GM19240 (cell line): ENCODE results near the gene ADAMTS15.

Experiments
- DNase-seq: peaks from one replicate; pipeline ENCODE4 v3.0.0; 2011; ENCODE audit warnings: low spot score; ENCODE audit not compliant: insufficient read length

The ADAMTS15 gene

GRCh38 chr11:130513132-130513531 is 64.7 kb downstream of the ADAMTS15 start:
- DNase-seq: no peak

- no peak for DNase-seq
Observed at GRCh38 chr11:130514316-130514715, 65.9 kb downstream of the ADAMTS15 start.

- no peak for DNase-seq
Observed at GRCh38 chr11:130514851-130515250, 66.4 kb downstream of the ADAMTS15 start.

GRCh38 chr11:130515829-130516553 is 67.5 kb downstream of the ADAMTS15 start:
- no peak for DNase-seq

- DNase-seq: no peak
Observed at GRCh38 chr11:130516554-130517505, 68.4 kb downstream of the ADAMTS15 start.

GRCh38 chr11:130518164-130518680 is 69.8 kb downstream of the ADAMTS15 start:
- DNase-seq: no peak

- DNase-seq: no peak
Observed at GRCh38 chr11:130519128-130519932, 70.9 kb downstream of the ADAMTS15 start.

GRCh38 chr11:130520271-130520671 is 71.8 kb downstream of the ADAMTS15 start:
- no peak for DNase-seq

GRCh38 chr11:130522284-130522961 is 74.0 kb downstream of the ADAMTS15 start:
- DNase-seq: no peak

- no peak for DNase-seq
Observed at GRCh38 chr11:130523166-130523565, 74.7 kb downstream of the ADAMTS15 start.

- DNase-seq: no peak
Observed at GRCh38 chr11:130523609-130524008, 75.2 kb downstream of the ADAMTS15 start.

- DNase-seq: no peak
Observed at GRCh38 chr11:130524132-130524790, 75.8 kb downstream of the ADAMTS15 start.

- DNase-seq: no peak
Observed at GRCh38 chr11:130525307-130525706, 76.9 kb downstream of the ADAMTS15 start.
